ENCODE data around the gene PYGO2.

Gene PYGO2

GRCh38 chr1:154961207-154962155 lies at the start of gene PYGO2:
PYGO2 (minus strand) TSS chr1:154961782; CDS start chr1:154961576, 206 bp downstream.
- peak; percentile 71 for DNase-seq

GRCh38 chr1:155011004-155011416 lies 49.4 kb upstream of the PYGO2 start:
- DNase-seq, result no peak

GRCh38 chr1:155010211-155010918 lies 48.8 kb upstream of the PYGO2 start:
- DNase-seq, result no peak

- no peak for DNase-seq
Observed at GRCh38 chr1:155009742-155010141, 48.2 kb upstream of the PYGO2 start.

GRCh38 chr1:155009221-155009711 lies 47.7 kb upstream of the PYGO2 start:
- no peak for DNase-seq

- DNase-seq, result no peak
Observed at GRCh38 chr1:155008015-155008941, 46.7 kb upstream of the PYGO2 start.

GRCh38 chr1:155007251-155007828 lies 45.8 kb upstream of the PYGO2 start:
- DNase-seq, result no peak

- no peak for DNase-seq
Observed at GRCh38 chr1:155006601-155007101, 45.1 kb upstream of the PYGO2 start.

GRCh38 chr1:155005076-155006011 lies 43.8 kb upstream of the PYGO2 start:
- DNase-seq, result no peak

GRCh38 chr1:155004352-155005075 lies 42.9 kb upstream of the PYGO2 start:
- peak; percentile 15 for DNase-seq

GRCh38 chr1:155003766-155004351 lies 42.3 kb upstream of the PYGO2 start:
- no peak for DNase-seq

GRCh38 chr1:155003227-155003765 lies 41.7 kb upstream of the PYGO2 start:
- peak; percentile 54 for DNase-seq

GRCh38 chr1:155002464-155003226 lies 41.1 kb upstream of the PYGO2 start, which contains the start of gene ZBTB7B:
ZBTB7B (plus strand) TSS chr1:155002802; CDS start chr1:155014661, 11,859 bp downstream.
- peak; percentile 39 for DNase-seq

- DNase-seq, result peak; percentile 100
Observed at GRCh38 chr1:155001675-155002463, 40.3 kb upstream of the PYGO2 start.

GRCh38 chr1:155001425-155001674 lies 39.8 kb upstream of the PYGO2 start:
- peak; percentile 81 for DNase-seq

- DNase-seq, result peak; percentile 91
Observed at GRCh38 chr1:155000726-155001424, 39.3 kb upstream of the PYGO2 start.

GRCh38 chr1:155000411-155000725 lies 38.8 kb upstream of the PYGO2 start:
- no peak for DNase-seq
